Stimulated activated CD8-positive, alpha-beta memory T cell treated with anti-CD3 and anti-CD28 coated beads, Interleukin-15, amount 100 ng/mL, for 4 hours (primary cell): ENCODE results near the gene CAPZB.

Source experiments
- DNase-seq, 2 donors: peaks; one replicate each; pipeline ENCODE4 v3.0.0-alpha.2; 2020; ENCODE audit warnings: low read depth in 2 of 2

CAPZB gene

DNA sequence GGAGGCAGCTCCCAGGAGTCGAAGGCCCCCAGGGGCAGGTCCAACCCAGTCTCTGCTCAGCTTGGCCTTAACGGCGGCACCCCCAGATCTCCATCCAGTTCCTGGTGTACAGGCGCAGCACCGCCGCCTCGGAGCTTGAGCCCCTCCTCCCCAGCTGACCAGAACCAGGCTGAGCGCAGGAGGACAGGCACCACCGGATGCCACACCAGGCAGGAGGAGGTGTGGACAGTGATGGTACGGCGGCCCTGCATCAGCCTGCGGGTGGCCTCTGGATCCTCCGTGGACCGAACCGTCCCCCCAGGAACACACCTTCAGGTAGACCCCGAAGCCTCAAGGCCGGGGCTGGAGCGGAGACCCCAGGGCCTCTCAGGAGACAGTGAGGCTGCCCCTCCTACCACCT, 156.9 kb downstream of the CAPZB start:
- no peak for DNase-seq

DNA sequence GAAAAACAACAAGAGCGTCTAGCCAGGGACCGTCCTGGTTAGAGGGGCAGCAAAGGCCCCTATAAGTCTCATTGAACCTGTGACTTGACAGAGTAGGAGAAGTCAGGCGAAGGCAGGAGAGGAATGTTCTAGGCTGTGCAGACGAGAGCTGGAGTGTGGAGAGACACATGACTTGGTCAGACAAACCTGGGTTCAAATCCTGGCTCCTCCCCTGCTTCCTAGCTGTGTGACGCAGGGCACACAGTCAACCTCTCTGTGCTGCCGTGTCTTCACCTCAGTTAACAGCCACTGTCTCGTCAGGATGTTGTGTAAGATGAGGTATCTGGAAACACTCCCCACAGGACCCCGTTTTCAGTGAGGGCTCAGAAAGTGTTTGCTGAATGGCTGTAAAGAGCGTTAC, 157.6 kb downstream of the CAPZB start:
- DNase-seq: no peak

- DNase-seq: no peak
Measured at GRCh38 chr1:19327301-19327700, 158.0 kb downstream of the CAPZB start.

DNA sequence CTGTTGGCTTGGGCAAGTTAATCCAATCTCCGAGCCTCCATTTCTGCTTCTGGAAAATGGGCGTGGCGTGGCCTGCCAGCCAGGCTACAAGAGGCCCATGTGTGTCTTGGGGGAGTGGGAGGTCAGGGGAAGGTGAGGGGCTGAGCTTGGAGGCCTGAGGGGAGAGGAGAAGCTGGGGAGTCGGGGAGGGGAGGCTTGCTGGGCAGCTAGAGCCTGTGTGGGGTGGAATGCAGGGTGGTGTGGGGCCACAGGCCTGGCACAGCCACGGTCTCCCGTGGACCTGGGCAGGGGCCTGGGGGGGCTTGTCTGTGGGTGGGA, 158.6 kb downstream of the CAPZB start:
- DNase-seq: no peak

- no peak for DNase-seq
Measured at GRCh38 chr1:19325958-19326747, 159.2 kb downstream of the CAPZB start.

DNA sequence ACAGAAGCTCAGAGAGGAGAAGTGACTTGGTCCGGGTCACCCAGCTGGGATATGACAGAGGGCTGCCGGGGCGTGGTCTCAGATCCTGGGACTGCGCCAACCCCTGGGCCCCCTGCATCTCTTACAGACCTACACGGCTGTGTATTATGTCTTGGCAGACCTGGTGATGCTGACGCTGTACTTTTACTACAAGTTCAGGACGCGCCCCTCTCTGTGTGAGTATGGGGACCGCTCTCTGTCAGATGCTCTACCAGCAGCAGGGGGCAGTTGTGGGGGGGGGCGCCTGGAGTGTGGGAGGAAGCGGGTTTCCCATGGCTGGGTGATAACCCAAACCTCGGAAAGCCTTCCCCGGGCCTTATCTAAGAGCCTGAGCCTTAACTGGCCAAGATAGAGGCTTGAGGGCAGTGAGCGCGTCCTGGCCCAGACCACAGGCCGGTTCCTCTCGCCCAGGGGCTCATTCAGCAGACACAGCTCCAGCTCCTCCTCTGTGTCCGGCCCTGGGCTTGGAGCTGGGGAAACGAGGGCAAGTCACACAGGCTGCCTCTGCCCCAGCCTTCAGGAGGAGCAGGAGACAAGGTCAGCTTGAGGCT, 159.9 kb downstream of the CAPZB start:
- DNase-seq: no peak

DNA sequence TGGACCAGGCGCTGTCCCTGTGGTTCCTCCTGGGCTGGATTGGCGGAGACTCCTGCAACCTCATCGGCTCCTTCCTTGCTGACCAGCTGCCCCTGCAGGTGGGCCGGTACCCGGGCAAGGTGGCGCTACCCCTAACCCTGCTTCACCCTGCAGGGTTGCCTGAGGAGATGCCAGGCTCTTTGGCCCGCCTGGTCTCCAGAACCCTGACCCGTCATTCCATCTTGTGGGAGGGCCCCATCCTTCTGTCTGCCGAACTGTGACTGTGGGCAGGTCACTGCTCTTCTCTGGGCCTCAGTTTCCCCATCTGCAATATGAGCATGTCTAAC, 160.7 kb downstream of the CAPZB start:
- no peak for DNase-seq

GRCh38 chr1:19323987-19324664, 161.2 kb downstream of the CAPZB start:
- DNase-seq: no peak

- DNase-seq: no peak
Measured at GRCh38 chr1:19322481-19322880, 162.9 kb downstream of the CAPZB start.

GRCh38 chr1:19321071-19321470, 164.3 kb downstream of the CAPZB start:
- no peak for DNase-seq

- no peak for DNase-seq
Measured at GRCh38 chr1:19319196-19319595, 166.1 kb downstream of the CAPZB start.

DNA sequence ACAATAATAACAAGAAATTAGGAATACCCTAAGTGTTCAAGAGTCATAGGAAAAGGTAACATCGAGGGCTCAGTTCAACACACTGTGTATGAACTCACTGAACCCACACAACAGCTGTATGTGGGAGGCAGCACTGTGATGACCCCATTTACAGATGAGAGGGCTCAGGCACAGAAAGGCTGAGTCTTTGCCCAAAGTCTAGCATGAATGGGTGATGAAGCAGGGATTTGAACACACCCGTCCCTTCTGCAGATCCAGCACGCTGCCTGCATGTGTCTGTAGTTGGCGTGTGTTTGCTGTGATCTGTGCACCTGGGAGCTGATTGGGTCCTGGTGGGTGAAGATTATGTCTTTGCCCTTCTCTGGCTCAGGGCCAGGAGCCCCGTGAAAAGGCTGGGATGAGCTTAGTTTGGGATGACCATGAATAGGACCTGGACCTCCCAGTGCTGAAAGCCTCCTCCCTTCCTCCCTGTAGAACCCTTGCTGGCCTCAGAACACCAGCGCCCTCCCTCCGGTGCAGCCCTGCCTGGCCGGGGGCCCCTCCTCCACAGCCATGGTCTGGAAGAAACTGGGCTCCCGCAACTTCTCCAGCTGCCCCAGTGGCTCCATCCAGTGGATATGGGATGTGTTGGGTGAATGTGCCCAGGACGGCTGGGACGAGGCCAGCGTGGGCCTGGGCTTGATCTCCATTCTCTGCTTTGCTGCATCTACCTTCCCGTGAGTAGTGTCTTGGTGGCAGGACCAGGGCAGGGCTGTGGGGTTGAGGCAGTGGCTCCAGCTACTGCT, 168.0 kb downstream of the CAPZB start:
- no peak for DNase-seq

DNA sequence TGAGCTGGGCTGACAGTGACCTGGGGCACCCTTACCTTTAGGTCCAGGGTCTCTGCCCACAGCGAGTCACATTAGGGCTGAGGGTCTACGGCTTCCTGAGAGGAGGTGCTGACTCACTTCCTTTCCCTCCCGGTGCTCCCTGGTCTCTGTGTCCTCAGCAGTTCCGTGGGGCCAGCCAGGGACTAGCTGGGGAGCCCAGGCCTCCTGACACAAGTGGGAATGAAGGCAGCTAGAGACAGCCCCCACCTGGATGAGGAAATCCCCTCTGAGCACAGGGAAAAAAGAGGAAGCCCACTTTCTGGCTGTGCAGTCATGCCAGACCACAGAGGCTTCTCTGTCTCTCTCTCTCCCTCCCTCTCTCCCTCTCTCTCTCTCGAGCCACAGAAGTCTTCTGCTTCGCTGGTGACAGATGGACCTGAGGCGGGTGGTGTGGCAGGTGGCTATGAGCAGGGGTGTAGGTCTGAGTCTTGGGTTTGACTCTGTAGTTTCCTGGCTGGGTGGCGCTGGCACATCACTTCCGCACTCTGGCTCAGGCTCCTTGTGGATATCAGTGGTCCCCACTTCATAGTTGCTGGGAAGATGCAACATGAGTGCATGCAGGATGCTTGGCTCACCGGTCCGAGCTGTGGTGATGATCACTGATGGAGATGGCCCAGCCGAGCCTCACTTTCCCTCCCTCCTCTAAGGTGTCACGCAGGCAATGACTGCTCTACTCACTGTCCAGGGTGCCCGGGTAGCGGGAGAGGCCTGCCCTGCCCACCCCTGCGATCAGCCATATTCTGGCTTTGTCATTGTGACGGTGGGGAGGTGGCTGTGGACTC, 169.8 kb downstream of the CAPZB start:
- DNase-seq: no peak

DNA sequence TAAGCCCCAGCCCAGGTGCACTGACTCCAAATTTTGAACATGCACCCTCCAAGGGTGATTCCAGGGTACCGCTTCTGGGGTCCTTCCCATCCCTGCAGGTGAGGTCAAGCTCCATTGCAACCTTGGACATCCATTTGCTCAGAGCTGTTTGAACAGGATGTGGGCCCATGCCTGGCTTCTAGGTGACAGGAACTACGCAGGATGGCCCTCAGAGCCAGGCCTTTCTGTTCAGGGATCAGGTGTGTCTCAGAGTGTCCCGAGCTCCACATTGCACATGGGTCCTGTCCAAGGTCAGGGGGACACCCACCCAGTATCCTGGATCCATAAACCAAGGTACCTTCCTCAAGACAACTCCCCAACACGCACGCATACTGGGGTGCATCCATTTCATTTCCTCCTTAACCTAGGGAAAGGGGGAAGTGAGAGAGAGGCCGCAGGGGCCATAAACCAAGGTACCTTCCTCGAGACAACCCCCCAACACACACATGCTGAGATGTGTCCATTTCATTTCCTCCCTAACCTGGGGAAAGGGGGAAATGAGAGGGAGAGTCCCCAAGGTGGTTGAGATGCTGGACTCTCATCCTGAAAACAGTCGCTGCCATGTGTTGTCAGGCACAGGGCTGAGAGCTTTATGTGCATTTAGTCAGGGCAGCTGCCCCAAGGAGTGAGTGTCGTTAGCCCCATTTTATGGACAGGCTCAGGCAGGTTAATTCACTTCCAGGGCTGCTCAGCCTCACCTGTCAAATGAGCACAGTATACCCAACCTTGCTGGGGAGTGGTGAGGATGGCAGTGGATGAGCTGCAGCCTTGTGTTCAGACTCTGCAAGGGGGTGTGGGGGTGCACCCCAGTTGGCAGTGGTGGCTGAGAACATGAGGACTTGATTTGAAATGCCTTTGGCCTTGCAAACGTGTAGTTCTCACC, 171.1 kb downstream of the CAPZB start:
- no peak for DNase-seq

- no peak for DNase-seq
Measured at GRCh38 chr1:19313636-19313959, 171.7 kb downstream of the CAPZB start.

- DNase-seq: no peak
Measured at GRCh38 chr1:19312782-19313635, 172.3 kb downstream of the CAPZB start.

DNA sequence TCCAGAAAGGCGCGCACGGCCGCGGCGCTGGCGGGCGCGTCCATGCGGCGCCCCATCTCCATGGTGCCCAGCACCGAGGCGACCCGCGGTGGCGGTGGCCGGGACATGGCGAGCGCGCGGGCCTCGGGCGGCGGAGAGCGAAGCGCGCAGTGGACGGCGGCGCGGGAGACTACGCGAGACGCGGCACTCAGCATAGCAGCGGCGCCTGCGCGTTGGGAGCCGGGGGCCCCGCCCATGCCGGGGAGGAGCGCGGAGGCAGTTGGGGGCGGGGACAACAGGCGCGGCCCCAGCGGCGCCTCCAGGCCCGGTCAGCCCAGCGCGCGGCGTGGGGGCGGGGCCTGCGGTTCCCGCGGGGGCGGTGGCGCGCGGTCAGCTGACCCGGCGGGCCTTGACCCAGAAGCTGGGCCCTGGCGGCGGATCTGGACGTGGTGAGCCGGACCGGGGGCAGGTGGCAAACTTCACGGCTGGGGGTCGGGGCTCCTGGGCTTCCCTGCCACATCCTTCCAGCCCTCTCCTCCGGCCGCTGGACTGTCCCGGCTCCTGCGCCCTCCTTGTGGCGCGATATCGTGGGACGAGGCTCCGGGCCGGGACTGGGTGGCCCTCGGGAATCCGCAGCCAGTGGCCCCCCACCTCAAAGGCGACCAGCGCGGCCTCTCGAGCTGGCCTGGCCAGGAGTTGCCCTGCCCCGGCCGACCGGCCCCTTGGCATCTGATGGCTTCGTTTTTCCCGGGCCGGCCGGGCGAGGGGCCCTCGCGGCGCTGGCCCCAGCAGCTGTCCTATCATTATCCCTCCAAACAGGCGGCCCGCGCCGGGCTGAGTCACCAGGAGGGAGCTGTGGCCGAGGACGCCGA, 173.2 kb downstream of the CAPZB start, which contains the start of the genes AKR7A2 and SLC66A1:
Gene AKR7A2 (minus strand): TSS at position 214 of the 851 bp plus-strand sequence. CDS start 20 bp downstream, at position 194.
Gene SLC66A1 (plus strand): TSS at position 396 of the 851 bp plus-strand sequence. CDS start 5,352 bp downstream, outside the sequence.
- peak; percentile 75 to 88 for DNase-seq

DNA sequence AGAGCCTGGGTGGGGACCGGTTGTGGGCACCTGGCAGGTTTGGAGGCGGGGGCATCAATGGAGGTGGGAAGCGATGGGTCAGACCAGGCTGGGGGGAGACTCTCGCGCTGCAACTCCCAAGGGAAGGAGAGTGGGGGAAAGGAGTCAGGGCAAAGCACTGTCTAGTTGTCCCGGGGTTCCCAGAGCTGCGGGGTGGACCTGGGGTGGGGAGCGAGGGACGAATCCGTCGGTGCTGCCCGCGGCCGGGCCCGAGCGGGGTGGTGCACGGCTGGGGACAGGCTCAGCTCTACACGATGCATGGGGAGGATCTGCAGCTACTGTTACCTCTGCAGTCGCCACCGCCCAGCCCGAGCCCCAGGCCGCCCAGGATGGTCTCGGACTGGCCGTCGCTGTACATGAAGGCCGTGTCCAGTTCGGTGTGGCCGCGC, 173.8 kb downstream of the CAPZB start:
- DNase-seq: no peak
